Measurements from ENCODE around the gene TEX19.
"Not testable (repeated sequence)": the region's sequence is repeated elsewhere in the genome, so short reads cannot be mapped to it uniquely, and the experiment has no call there.

The TEX19 gene

DNA sequence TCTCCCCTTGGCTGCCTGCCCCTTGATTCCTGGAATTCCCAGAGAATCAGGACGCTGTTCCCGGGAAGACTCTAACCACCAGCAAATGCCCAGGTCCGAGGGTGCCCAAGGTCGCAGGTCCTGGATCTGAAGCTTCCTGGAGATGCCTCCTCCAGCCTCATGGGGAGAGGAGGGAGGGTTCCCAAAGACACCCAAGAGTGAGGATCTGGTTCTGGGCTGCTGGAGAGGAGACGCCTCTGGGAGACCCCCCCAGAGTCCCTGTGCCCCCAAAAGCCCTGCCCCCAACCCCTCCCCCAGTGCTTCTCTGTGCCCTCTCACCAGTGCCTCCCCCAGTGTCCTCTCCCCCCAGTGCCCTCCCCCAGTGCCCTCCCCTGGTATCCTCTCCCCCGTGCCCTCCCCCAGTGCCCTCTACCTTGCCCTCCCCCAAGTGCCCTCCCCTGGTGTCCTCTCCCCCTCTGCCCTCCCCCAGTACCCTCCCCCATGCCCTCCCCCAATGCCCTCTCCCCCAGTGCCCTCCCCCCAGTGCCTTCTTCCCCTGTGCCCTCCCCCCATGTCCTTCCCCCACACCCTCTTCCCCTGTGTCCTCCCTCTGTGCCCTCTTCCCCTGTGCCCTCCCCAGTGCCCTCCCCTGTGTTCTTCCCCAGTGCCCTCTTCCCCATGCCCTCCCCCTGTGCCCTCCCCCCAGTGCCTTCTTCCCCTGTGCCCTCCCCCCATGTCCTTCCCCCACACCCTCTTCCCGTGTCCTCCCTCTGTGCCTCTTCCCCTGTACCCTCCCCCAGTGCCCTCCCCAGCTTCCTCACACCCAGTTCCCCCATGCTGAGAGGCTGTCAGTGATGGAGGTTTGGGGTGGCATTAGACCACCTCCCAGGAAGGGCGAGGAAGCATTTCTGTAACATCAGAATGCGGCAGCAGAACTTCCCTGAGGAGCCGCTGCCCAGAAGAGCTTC lies 19.1 kb upstream of the TEX19 start:
- no peak for DNase-seq
- no peak overlapping the region for H3K27ac ChIP-seq (ENCODE audit: insufficient read depth, low read length, poor library complexity, severe bottlenecking)
- no peaks in the 10 kb centered on the region for H3K36me3 ChIP-seq (ENCODE audit: control insufficient read depth, insufficient read depth, low read length)
- no peaks in the 10 kb centered on the region for H3K27me3 ChIP-seq (replicated peaks; ENCODE audit: control insufficient read depth, insufficient read depth, low read length, poor library complexity, severe bottlenecking)
- H3K4me1 ChIP-seq (ENCODE audit: control insufficient read depth, insufficient read depth, low read length, poor library complexity, severe bottlenecking) = peaks cover 1% of the 10 kb centered on the region
- H3K4me3 ChIP-seq (ENCODE audit: insufficient read depth, low read depth, low read length, poor library complexity, severe bottlenecking) = no peak overlapping the region
- no peaks in the 10 kb centered on the region for H3K9me3 ChIP-seq (ENCODE audit: control insufficient read depth, low read length)

DNA sequence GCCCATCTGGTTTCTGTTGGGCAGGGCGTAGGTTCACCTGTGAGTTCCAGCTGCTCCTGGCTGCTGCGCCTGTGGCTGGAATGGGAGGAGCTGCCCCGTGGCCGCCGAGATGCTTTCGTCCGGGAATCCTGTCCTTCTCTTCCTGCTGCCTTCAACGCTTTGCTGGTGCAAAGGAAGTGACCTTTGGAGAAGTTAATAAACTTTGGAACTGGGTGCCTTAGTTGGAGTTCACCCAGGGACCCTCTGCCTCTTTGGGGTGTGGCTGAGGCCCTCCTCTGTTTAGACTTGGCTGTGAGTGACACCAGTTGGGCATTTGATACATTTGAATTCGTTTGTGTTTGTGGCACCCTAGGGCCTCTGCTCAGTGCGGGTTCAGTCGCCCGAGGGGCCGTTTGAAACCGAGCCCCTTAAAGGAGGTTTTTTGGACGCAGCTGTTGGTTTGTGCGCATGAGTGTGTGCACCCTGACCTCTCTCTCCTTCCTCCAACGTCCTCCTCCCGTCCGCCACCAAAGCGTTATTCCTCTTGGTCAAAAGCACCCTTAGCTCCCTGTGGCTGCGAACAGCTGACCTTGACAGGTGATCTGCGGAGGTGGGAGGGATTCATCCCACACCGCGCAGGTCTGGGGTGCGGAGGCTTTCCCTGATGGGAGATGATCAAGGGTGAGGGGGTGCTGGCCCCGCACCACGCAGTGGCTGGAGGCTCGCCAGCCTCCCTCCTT lies 16.5 kb upstream of the TEX19 start:
- no peaks in the 10 kb centered on the region for H3K27me3 ChIP-seq (replicated peaks; ENCODE audit: control insufficient read depth, insufficient read depth, low read length, poor library complexity, severe bottlenecking)
- no peaks in the 10 kb centered on the region for H3K9me3 ChIP-seq (ENCODE audit: control insufficient read depth, low read length)
- H3K4me3 ChIP-seq (ENCODE audit: insufficient read depth, low read depth, low read length, poor library complexity, severe bottlenecking) = no peak overlapping the region
- no peaks in the 10 kb centered on the region for H3K4me1 ChIP-seq (ENCODE audit: control insufficient read depth, insufficient read depth, low read length, poor library complexity, severe bottlenecking)
- H3K27ac ChIP-seq (ENCODE audit: insufficient read depth, low read length, poor library complexity, severe bottlenecking) = no peak overlapping the region
- no peak for DNase-seq
- no peaks in the 10 kb centered on the region for H3K36me3 ChIP-seq (ENCODE audit: control insufficient read depth, insufficient read depth, low read length)

DNA sequence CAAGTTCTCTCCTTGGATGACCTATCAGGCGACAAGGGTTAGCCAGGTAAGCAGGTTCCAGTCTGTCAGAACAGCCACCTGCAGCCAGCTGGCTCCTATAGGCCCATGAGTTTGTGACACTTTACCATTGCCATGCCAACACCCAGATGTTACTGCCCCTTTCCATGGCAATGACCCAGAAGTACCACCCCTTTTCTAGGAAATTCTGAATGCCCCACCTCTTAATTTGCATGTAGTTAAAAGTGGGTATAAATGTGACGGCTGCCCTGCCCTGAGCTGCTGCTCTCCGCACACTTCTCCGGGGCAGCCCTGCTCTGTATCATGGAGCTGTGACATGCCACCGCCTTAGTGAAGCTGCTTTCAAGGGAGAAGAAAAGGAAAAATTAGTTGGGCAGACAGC lies 15.5 kb upstream of the TEX19 start:
- Histone ChIP-seq H3K9me3 (ENCODE audit: control insufficient read depth, low read length) (no peaks in the 10 kb centered on the region), H3K27ac (ENCODE audit: insufficient read depth, low read length, poor library complexity, severe bottlenecking) (no peak overlapping the region), H3K4me1 (ENCODE audit: control insufficient read depth, insufficient read depth, low read length, poor library complexity, severe bottlenecking) (no peaks in the 10 kb centered on the region), H3K4me3 (ENCODE audit: insufficient read depth, low read depth, low read length, poor library complexity, severe bottlenecking) (no peak overlapping the region), H3K27me3 (replicated peaks; ENCODE audit: control insufficient read depth, insufficient read depth, low read length, poor library complexity, severe bottlenecking) (no peaks in the 10 kb centered on the region), H3K36me3 (ENCODE audit: control insufficient read depth, insufficient read depth, low read length) (no peaks in the 10 kb centered on the region)
- no peak for DNase-seq

DNA sequence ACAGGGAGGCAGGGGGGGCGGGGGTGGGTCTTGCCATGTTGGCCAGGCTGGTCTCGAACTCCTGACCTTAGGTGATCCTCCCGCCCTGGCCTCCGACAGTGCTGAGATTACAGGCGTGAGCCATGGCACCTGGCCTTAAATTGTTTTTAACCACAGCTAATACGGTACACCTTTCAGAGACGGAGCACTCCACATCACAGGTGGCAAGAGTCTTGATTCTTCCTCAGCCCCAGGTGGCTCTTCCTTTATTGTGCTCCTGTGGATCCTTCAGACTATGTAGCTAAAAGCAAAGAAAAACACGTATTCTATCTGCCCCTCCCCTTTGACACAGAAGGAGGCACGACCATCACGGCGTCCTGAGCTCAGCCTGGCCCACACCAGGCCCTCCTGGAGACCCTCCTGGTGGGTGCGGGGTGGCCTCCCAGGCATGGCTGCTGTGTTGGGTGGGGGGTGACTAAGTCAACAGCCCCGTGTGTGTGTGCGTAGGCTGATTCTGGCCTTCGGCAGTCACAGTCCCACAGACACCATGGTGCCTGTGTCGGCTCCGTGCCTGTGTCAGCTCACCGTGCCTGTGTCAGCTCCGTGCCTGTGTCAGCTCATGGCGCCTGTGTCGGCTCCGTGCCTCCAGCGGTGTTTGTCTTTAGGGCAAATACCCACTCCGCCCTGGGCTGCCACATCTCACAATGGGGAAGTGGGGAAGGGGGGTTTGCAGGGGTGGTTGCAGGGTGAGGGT lies 14.7 kb upstream of the TEX19 start:
- DNase-seq = no peak
- H3K4me1 ChIP-seq (ENCODE audit: control insufficient read depth, insufficient read depth, low read length, poor library complexity, severe bottlenecking) = no peaks in the 10 kb centered on the region
- no peaks in the 10 kb centered on the region for H3K36me3 ChIP-seq (ENCODE audit: control insufficient read depth, insufficient read depth, low read length)
- no peaks in the 10 kb centered on the region for H3K9me3 ChIP-seq (ENCODE audit: control insufficient read depth, low read length)
- H3K27me3 ChIP-seq (replicated peaks; ENCODE audit: control insufficient read depth, insufficient read depth, low read length, poor library complexity, severe bottlenecking) = no peaks in the 10 kb centered on the region
- H3K4me3 ChIP-seq (ENCODE audit: insufficient read depth, low read depth, low read length, poor library complexity, severe bottlenecking) = no peak overlapping the region
- H3K27ac ChIP-seq (ENCODE audit: insufficient read depth, low read length, poor library complexity, severe bottlenecking) = no peak overlapping the region

DNA sequence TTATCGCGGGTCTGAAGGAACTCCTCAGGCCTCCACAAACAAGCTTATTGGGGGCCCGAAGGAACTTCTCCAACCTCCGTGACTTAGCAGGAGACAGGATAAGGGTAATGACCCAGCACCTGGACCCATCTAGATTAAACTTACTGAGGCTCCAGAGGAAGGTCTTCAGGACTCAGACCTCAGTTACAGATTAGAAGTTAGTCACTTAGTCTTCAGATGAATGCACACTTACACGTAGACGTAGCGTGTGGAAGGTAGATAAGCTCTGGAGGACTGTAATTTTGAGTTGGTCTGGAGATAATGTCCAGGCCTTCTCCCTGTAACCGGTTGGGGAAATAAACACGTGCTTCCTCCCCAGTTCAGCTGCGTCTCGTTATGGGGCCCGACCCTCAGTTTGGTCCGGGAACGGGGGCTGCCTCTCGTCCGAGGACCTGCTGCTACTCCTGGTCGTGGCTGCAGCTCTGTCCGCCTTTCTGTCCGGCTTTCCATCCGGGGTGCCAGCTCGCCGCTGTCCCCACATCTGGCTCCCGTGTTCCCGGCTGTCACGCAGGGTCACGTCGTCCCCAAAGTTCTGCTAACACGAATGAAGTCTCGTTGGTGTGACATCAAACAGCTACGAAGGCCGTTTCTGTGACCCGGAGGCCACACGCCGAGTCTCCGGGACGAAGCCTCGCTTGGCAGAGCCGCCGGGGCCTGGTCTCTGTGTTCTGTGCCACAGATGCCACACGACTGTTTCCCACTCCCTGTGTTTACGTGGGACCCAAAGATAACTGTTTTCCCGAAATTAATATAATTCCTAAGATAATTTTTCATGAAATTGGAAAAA lies 13.7 kb upstream of the TEX19 start:
- Histone ChIP-seq H3K4me3 (ENCODE audit: insufficient read depth, low read depth, low read length, poor library complexity, severe bottlenecking) (no peak overlapping the region), H3K27ac (ENCODE audit: insufficient read depth, low read length, poor library complexity, severe bottlenecking) (no peak overlapping the region), H3K36me3 (ENCODE audit: control insufficient read depth, insufficient read depth, low read length) (no peaks in the 10 kb centered on the region), H3K4me1 (ENCODE audit: control insufficient read depth, insufficient read depth, low read length, poor library complexity, severe bottlenecking) (no peaks in the 10 kb centered on the region), H3K27me3 (replicated peaks; ENCODE audit: control insufficient read depth, insufficient read depth, low read length, poor library complexity, severe bottlenecking) (no peaks in the 10 kb centered on the region), H3K9me3 (ENCODE audit: control insufficient read depth, low read length) (no peaks in the 10 kb centered on the region)
- DNase-seq = no peak

DNA sequence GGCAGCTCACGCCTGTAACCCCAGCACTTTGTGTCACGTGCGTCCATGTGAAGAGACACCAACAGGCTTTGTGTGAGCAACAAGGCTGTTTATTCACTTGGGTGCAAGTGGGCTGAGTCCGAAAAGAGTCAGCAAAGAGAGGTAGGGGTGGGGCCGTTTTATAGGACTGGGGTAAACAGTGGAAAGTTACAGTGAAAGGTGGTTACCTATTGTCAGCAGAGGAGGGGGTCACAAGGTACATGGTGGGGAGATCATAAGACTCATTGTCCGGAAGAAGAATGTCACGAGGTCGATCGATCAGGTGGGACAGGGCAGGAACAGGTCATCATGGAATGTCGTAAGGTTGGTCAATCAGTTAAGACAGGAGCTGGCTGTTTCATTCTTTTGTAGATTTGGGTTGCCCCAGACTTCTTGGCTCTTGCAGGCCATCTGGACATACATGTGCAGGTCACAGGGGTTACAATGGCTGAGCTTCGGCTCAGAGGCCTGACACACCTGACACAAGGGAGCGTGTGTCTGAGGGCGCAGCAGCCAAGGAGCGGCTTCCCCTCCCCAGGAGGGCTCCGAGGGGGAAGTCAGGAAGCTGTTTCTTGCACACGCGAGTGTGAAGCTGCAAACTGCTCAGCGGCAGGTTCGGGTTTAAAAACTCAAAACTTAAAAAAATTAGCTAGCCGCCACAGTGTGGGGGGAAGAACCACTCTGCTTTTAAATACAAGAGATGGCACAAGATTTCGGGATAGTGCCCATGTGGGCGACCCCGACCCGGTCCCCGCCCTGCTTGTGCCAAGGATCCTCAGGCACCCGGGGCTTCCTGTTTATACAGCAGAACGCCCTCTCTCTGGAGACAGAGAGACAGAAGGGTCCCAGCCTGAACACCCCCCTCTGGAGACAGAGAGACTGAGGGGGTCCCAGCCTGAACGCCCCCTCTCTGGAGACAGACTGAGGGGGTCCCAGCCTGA lies 12.4 kb upstream of the TEX19 start:
- Histone ChIP-seq H3K4me3 (ENCODE audit: insufficient read depth, low read depth, low read length, poor library complexity, severe bottlenecking) (no peak overlapping the region), H3K27me3 (replicated peaks; ENCODE audit: control insufficient read depth, insufficient read depth, low read length, poor library complexity, severe bottlenecking) (no peaks in the 10 kb centered on the region), H3K27ac (ENCODE audit: insufficient read depth, low read length, poor library complexity, severe bottlenecking) (no peak overlapping the region), H3K9me3 (ENCODE audit: control insufficient read depth, low read length) (no peaks in the 10 kb centered on the region), H3K36me3 (ENCODE audit: control insufficient read depth, insufficient read depth, low read length) (no peaks in the 10 kb centered on the region), H3K4me1 (ENCODE audit: control insufficient read depth, insufficient read depth, low read length, poor library complexity, severe bottlenecking) (peaks cover 2% of the 10 kb centered on the region)
- DNase-seq = no peak

DNA sequence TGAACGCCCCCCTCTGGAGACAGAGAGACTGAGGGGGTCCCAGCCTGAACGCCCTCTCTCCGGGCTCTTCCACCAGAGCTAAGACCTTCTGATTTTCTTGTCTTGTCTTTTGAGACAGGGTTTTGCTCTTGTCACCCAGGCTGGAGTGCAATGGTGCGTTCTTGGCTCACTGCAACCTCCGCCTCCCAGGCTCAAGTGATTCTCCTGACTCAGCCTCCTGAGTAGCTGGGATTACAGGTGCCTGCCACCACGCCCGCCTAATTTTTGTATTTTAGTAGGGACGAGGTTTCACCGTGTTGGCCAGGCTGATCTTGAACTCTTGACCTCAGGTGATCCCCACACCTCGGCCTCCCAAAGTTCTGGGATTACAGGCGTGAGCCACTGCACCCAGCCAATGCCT lies 11.1 kb upstream of the TEX19 start:
- H3K27me3 ChIP-seq (replicated peaks; ENCODE audit: control insufficient read depth, insufficient read depth, low read length, poor library complexity, severe bottlenecking); H3K27ac ChIP-seq (ENCODE audit: insufficient read depth, low read length, poor library complexity, severe bottlenecking); H3K4me1 ChIP-seq (ENCODE audit: control insufficient read depth, insufficient read depth, low read length, poor library complexity, severe bottlenecking); DNase-seq; H3K36me3 ChIP-seq (ENCODE audit: control insufficient read depth, insufficient read depth, low read length); H3K9me3 ChIP-seq (ENCODE audit: control insufficient read depth, low read length); H3K4me3 ChIP-seq (ENCODE audit: insufficient read depth, low read depth, low read length, poor library complexity, severe bottlenecking): not testable (repeated sequence)

DNA sequence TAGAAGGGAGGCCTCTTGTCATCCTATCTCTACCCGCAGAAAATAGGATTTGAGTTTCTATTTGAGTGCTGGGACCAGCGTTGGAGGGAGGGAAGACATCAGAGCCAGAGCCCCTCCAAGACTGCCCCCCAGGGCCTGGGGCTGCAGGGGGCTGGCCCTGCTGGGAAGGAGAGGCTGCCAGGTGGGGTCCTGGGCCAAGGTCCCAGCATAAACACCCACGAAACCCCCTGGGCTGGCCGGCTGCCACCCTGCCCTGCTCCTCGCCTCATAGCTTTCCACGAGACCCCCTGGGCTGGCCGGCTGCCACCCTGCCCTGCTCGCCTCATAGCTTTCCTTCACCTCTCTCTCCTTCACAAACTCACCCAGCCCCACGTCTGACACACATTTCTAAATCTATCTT lies 10.6 kb upstream of the TEX19 start:
- H3K9me3 ChIP-seq (ENCODE audit: control insufficient read depth, low read length) = no peaks in the 10 kb centered on the region
- H3K4me1 ChIP-seq (ENCODE audit: control insufficient read depth, insufficient read depth, low read length, poor library complexity, severe bottlenecking) = peaks cover 6% of the 10 kb centered on the region
- DNase-seq = no peak
- H3K27me3 ChIP-seq (replicated peaks; ENCODE audit: control insufficient read depth, insufficient read depth, low read length, poor library complexity, severe bottlenecking) = no peaks in the 10 kb centered on the region
- no peak overlapping the region for H3K4me3 ChIP-seq (ENCODE audit: insufficient read depth, low read depth, low read length, poor library complexity, severe bottlenecking)
- H3K27ac ChIP-seq (ENCODE audit: insufficient read depth, low read length, poor library complexity, severe bottlenecking) = no peak overlapping the region
- no peaks in the 10 kb centered on the region for H3K36me3 ChIP-seq (ENCODE audit: control insufficient read depth, insufficient read depth, low read length)

DNA sequence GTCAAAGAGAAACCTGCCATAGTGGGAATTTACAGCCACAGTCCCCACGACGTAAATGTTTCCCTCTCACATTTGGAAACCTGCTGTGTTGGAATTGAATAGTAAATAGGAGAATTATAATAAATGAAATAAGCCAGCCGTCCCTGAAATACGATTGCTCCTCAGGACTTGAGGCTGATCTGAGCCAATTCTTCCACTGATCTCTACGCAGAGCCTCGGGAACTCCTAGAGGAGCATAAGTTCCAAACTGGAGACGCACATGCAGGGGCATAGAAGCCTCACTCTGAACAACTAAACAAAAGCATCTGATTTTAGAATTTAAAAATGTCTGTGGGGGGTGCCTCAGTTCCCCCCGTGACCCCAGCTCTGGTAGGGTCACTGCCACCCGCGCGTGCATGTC lies 10.2 kb upstream of the TEX19 start:
- no peak for DNase-seq
- Histone ChIP-seq H3K4me3 (ENCODE audit: insufficient read depth, low read depth, low read length, poor library complexity, severe bottlenecking) (no peak overlapping the region), H3K27ac (ENCODE audit: insufficient read depth, low read length, poor library complexity, severe bottlenecking) (no peak overlapping the region), H3K36me3 (ENCODE audit: control insufficient read depth, insufficient read depth, low read length) (no peaks in the 10 kb centered on the region), H3K4me1 (ENCODE audit: control insufficient read depth, insufficient read depth, low read length, poor library complexity, severe bottlenecking) (peaks cover 6% of the 10 kb centered on the region), H3K27me3 (replicated peaks; ENCODE audit: control insufficient read depth, insufficient read depth, low read length, poor library complexity, severe bottlenecking) (no peaks in the 10 kb centered on the region), H3K9me3 (ENCODE audit: control insufficient read depth, low read length) (no peaks in the 10 kb centered on the region)
